GM18870 (cell line): ENCODE measurements around the gene ODF4.

Experiments used
- ATAC-seq: cut with Tn5 transposase; IDR thresholded peaks from one replicate; pipeline ENCODE4 v1.9.1; 2021; ENCODE audit warnings: moderate library complexity; ENCODE audit not compliant: unreplicated experiment

ODF4 gene, protein sequence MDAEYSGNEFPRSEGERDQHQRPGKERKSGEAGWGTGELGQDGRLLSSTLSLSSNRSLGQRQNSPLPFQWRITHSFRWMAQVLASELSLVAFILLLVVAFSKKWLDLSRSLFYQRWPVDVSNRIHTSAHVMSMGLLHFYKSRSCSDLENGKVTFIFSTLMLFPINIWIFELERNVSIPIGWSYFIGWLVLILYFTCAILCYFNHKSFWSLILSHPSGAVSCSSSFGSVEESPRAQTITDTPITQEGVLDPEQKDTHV

GRCh38 chr17:8339540-8339939, at the start of gene ODF4:
TSS of gene ODF4 (plus strand) at chr17:8339840. CDS start at chr17:8340052, 212 bp downstream.
- ATAC-seq: no peak

DNA sequence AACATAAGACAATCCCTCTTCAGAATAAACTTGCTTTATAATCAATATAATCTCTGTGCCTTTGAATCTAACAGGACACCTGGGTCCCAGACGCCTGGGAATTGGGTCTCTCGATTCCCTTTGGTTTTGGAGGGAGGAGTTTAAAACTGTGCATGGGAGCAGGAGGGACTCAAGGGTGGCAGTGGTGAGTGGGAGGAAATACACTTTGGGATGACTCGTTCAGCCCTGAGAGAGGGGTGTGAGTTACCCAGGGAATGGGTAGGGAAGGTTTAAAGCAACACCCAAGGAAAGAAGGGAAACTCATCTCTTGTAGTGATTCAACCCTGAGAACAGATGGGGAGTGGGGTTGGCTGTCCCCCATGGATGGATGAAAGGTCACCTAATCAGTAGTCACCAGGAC, 49.6 kb upstream of the ODF4 start:
- ATAC-seq: no peak

DNA sequence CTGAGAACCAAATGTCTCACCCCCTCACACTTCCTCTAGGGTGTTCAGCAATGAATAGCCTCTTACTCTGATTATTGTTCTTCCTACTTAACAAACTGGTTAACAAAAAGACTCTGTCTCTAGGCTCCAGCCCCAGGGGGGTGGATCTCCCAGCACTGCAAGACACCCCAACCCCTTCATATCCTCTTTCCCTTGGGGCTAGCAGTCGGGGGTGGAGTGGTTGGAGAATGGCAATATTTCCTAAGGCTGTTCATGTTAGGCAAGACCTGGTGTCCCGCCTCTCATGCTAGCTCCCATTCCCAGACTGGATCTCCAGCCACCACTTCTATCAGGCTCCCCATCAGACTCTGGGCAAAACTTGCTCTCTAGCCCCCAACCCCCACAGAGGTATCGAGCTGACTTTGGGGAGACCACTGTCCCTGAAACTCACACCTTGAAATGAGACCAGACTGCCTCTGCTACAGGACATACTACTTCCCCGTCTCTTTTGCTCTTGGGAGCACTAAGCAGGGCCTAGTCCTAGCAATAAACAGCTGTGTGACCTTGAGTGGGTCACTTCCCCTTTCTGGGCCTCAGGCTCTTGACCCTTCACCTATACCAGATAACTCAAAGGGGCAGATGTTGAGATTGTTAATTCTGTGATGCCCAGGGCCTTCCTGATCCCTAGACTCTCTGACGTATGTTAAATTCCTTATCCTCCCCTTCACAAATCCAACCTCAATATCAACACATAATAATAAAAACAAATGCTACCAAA, 46.8 kb upstream of the ODF4 start:
- no peak for ATAC-seq

DNA sequence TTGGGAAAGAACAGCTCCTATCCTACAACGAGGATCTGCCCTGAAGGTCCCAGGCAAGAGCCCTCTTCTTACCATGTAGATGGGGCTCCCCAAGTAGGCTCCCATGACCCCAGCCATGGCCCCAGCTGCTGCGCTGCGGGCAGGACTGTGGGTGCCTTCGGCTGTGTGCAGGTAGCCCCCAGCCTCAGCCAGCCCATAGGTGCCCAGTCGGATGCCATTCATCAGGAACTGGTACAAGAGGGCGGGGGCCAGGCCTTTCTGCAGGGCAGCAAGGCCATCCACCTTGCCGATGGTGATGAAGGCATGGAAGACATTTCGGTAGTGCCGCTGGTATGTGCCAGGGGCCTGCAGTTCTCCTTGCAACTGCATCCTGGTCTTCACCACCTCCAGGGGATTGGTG, 45.3 kb upstream of the ODF4 start:
- no peak for ATAC-seq

GRCh38 chr17:8294814-8295316, 44.8 kb upstream of the ODF4 start:
- ATAC-seq: no peak

- ATAC-seq: no peak
Observed at GRCh38 chr17:8300226-8300625, 39.4 kb upstream of the ODF4 start.

GRCh38 chr17:8300627-8301242, 38.9 kb upstream of the ODF4 start:
- no peak for ATAC-seq

- ATAC-seq: no peak
Observed at GRCh38 chr17:8310601-8311123, 29.0 kb upstream of the ODF4 start.

- no peak for ATAC-seq
Observed at GRCh38 chr17:8311131-8311790, 28.4 kb upstream of the ODF4 start.

DNA sequence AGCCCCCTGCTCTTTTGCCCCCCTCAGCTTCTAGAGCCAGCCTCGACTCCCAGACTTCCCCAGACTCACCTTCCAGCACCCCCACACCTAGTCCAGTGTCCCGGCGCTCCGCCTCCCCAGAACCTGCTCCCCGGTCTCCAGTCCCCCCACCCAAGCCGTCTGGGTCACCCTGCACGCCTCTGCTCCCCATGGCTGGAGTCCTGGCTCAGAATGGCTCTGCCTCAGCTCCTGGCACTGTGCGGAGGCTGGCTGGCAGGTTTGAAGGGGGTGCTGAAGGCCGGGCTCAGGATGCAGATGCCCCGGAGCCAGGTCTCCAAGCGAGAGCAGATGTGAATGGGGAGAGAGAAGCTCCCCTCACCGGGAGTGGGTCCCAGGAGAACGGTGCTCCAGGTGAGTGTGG, 27.4 kb upstream of the ODF4 start:
- ATAC-seq: no peak

GRCh38 chr17:8312726-8313600, 26.7 kb upstream of the ODF4 start:
- no peak for ATAC-seq

DNA sequence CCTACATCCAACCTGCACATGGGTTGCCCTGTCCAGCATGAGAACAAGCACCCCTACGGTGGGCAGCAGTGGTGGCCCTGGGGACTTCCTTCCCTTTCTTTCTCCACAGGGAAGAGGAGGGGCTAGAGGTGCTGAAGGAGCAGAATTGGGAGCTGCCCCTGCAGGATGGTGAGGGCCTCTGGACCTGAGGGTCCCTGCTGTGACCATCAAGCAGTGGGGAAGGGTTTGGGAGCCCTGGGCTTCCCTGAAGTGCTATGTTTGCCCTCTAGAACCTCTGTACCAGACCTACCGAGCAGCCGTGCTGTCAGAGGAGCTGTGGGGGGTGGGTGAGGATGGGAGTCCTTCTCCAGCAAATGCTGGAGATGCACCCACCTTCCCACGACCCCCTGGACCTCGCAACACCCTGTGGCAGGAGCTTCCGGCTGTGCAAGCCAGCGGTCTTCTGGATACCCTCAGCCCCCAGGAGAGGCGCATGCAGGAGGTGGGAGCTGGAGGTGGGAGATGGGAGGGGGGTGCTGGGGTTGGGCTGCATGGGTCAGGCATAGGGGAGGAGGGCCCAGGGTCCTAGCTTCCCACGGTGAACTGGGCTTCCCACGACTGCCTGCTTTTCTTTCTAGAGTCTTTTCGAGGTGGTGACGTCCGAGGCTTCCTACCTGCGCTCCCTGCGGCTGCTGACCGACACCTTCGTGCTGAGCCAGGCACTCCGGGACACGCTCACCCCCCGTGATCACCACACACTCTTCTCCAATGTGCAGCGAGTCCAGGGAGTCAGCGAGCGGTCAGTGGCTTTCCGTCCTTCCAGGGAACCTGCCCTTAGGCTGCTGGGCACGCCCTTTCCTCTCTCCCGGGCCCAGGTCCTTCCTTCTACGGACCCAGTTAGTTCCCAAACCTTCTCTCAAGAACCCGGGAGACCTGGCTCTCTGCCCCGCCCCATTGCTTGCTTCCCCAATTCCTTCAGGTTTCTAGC, 24.6 kb upstream of the ODF4 start:
- ATAC-seq: no peak

- ATAC-seq: no peak
Observed at GRCh38 chr17:8315764-8316217, 23.8 kb upstream of the ODF4 start.

DNA sequence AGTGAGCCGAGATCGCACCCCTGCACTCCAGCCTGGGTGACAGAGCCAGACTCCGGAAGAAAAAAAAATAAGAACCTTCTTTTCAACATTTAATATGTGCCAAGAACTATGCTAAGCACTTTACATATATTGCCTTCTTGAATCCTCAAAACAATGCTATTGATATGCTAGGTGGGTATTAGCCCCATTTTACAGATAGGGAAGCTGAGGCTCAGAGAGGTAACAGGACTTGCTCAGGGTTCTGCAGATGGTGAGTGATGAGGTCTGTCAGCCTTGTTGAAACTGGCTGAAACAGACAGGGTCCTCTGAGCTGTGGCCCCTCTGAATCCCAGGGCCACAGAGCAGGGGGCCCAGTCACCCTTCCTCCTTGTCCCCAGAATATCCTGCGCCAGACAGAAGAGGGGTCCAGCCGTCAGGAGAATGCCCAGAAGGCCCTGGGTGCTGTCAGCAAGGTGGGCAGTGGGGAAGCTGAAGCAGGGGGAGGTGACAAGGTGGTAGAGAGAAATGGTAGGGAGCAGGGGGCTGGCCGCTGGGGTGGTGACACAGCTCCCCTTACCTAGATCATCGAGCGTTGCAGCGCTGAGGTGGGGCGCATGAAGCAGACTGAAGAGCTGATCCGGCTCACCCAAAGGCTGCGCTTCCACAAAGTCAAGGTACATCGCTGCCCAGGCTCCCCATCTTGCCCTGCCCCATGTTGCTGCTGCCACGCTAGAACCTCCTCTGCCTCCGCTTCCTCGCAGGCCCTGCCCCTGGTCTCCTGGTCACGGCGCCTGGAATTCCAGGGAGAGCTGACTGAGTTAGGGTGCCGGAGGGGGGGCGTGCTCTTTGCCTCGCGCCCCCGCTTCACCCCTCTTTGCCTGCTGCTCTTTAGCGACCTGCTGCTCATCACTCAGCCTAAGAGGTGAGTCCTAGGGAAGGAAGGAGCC, 21.4 kb upstream of the ODF4 start:
- no peak for ATAC-seq

DNA sequence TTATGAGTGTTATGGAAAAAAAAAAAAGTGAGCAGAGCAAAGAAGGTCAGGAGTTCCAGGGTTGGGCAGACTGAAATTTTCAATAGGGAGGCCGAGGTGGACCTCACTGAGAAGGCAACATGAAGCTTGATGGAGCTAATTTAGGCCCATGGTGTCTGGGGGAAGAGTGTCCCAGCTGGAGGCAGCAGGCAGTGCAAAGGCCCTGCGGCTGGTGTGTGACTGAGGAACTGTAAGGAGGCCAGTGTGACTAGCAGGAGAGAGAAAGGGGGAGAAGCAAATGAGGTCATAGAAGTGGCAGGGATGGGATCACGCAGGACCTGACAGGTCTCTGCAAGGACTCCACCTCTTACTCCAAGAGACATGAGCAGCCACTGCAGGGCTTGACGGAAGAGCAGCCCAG, 19.4 kb upstream of the ODF4 start:
- ATAC-seq: no peak

- ATAC-seq: no peak
Observed at GRCh38 chr17:8320990-8321389, 18.6 kb upstream of the ODF4 start.

DNA sequence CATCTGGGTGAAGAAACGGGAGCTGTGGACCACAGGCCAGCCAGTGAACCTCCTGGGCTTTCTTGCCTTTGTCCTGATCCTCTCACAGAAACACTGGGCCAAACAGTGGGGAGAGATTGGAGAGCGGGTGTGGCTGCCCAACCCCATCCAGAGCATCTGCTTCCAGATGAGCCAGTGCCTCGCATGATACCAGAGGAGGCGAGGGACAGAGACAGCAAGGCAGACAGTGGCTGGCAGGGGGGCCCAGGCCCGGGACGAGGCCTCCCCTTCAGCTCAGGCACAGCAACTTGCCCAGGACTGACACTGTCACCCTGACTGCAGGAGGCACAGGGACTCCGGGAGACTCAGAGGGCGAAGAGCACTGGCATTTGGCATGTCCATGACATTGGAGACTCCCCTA, 17.6 kb upstream of the ODF4 start:
- no peak for ATAC-seq

DNA sequence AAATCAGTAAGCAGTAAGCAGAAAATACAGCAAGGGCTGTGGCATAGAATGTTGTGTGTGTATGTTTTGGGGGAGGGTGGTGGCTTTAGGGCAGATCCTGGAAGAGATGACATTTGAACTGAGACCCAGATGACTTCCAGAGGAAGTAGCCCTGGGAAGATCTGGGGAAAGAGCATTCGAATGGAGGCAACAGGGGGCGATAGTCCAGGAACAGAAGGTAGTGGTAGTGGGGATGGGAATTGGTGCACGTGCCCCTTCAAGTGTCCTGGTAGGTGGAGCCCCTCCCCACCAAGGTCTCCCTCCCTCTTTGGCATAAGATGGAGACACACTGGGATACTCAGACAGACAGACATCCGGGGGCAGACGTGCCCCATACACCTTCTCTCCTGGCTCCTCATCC, 15.5 kb upstream of the ODF4 start:
- ATAC-seq: no peak
